DMS 273 (cell line): Measurements from ENCODE around the gene CXCR2.
"Not testable (repeated sequence)": the region's sequence is repeated elsewhere in the genome, so short reads cannot be mapped to it uniquely, and the experiment has no call there.

ENCODE experiments used
- DNase-seq: peaks from one replicate; lab custom pipeline; 2025; ENCODE audit not compliant: unreplicated experiment; lab: John Stamatoyannopoulos, UW

The CXCR2 gene

DNA sequence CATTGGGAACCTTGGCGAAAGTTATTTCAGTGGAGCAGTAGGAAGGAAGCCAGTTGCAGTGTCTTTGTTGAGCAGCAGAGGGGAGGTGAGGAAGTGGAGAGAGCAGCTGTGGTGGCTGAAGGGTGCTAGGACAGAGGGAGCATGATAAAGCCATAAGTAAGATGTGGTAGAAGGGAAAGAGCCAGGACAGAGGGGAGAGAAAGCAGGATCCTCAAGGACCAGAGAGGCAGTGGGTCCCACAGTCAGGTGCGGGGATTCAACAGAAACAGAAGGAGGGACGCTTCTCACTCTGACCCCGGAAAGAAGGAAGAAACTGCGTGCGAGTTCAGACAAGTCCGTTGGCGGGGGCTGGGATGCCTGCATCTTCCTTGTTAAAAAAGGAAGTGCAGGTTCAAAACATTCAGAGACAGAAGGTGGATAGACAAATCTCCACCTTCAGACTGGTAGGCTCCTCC lies at the start of gene CXCR2:
Gene CXCR2 (plus strand): TSS at position 403 of the 455 bp plus-strand sequence. CDS start 8,774 bp downstream, outside the sequence.
- peak; percentile 9 for DNase-seq

DNA sequence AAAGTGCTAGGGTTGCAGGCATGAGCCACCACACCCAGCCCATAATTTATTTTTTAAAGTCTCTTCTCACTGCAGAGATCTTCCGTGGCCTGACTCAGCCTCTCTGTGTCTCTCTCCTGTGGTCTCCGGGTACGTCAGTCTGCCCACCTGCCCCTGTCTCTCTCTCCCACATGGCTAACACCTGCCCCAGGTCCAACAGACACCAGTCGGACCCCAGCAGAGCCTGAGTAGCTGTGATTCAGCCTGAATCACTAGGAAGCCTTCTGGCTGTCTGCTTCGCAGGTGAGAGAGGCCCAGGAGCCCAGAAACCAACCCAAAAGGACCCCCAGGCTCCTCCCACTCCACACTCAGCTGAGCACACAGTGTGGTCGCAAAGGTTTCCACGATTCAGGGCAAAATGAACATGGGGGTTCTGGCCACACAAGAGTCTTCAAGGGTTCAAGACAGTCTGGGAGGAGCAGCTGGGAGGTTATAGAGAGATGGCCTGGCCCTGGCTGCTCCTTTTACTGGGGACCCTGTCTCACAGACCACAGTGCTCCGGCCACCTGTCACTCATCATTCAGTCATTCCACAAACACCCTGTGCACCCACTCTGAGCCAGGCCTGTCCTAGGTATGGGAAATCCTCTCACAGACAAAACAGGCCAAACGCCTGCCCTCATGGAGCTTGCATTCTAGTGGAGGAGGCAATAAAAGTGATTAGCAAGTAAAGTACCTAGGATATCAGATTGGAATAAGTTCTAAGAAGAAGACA lies 48.2 kb upstream of the CXCR2 start:
- DNase-seq: no peak

DNA sequence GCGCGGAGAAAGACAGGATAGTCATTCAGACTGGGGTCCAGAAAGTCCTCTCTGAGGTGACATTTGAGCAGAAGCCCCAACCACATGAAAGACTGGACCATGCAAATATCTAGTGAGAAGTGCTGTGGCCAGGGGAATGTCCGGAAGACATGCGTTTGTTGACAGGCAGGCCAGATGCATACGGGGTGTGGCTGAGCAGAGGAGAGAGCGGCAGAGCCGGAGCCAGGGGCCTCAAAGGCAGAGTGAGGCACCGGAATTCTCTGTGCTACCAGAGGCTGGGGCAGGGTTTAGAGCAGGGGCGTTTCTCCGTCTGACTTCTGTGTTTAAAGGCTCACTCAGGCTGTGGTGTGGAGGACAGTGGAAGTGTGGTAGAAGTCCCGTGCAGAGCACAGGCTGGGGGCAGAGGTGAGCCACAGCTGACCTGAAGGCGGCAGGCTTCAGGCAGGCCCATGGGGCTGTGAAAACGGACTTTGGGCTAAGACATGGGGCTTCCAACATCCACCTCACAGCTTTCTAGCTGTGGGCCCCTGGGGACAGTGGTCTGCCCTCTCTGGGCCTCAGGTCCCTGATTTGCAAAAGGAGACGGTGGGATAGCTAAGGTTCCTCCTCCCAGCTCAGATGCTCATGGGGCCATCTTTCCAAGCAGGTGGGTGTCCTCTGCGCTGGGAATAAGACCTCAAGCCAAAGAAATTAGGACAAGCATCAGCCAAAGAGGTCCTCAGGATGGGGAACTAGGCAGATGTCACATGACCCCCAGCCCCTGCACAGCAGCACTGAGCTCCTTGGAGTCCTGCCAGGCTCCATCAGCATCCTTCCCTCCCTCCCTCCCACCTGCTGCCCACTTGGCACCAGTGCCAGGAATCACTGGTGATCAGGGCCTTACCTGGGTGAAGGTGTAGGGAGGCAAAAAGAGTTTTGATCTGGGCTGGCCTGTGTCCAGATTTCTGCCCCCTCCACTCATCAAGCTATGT lies 45.6 kb upstream of the CXCR2 start:
- peak; percentile 38 for DNase-seq

DNA sequence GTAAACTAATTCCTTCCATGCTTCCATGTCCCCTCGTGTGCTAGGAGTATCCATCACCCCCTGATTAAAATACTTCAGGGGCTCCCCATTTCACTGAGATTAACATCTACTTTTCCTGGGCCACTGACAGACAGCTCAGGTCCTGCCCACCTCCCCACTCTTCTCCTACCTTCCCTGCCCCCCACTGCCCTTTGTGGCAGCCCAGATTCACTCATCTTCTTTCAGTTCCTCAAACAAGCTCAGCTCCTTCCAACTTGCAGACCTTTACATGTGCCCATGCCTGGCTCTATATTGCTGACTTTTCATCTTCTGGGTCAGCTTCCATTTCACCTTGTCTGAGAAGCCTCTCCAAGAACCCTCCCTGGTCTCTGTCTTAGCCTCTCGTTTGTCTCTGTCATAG lies 44.8 kb upstream of the CXCR2 start:
- no peak for DNase-seq

DNA sequence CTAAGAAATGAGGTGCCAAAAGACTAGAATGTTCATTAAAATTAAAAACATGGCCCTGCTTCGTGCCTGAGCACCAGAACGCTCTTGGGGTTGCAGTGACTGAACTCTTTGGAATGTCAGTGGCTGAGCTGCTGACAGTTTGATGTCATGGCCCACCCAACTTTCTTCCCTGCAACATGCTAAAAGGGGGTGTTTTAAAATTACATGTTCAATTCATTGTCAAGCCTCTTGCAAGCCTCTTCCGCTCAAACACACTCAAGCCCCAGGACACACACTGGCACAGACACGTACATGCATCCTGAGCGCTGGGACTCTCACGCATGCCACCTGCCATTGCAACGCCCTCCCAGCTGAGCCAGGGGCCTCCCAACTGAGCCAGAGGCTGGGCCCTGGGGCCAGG lies 44.1 kb upstream of the CXCR2 start:
- DNase-seq: no peak

DNA sequence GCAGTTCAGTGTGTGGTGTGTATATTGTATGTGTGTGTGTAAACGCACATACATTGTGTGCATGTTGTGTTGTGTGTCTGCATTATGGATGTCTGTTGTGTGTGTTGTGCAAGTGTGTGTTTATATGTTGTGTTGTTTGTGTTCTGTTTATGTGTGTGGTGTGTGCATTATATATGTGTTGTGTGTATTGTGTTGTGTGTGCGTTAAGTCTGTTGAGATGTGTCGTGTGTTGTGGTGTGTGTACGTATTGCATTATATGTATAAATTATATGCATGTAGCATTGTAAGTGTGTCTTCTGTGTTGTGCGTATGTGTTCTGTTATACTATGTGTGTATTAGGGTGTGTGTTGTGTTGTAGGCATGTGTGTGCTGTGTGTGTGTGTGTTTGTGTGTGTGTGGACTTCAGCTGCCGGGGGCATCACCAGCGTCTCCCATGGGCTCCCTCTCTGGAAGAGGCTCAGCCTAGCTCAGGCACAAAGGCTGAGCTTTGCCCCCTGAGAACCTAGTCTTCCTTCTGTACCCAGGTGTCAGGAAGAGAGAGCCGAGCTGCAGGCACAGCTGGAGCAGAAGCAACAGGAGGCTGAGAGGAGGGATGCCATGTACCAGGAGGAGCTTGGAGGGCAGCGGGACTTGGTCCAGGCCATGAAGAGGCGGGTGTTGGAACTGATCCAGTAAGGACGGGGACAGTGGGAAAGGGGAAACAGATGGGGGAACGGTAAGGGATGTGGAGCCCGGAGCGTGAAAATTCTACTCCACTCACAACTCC lies 43.1 kb upstream of the CXCR2 start:
- DNase-seq: peak; percentile 52

DNA sequence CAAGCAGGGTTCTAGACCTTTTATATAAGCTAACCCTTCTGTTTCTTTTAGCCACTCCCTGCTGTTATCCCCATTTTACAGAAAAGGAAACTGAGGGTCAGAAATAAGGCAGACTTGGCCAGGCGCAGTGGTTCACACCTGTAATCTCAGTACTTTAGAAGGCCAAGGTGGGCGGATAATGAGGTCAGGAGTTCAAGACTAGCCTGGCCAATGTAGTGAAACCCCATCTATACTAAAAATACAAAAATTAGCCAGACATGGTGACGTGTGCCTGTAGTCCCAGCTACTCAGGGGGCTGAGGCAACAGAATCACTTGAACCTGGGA lies 42.5 kb upstream of the CXCR2 start:
- DNase-seq: no peak

DNA sequence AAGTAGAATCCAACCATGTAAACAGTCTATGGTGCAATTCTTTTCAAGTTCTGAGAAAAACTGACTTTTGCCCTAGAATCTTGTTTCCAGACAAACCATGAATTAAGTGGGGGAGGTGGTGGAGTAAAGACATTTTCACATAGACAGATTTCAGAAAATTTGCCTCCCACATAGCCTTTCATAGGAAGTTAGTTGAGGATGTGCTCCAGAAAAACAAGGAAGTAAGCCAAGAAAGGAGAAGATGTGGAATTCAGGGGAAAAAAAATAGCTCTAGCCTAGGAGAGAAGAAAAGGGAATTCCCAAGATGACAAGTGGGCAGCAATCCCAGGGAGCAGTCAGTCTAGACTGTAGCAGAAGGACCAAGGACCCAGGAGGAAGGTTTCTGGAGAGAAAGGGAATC lies 39.4 kb upstream of the CXCR2 start:
- DNase-seq: no peak

DNA sequence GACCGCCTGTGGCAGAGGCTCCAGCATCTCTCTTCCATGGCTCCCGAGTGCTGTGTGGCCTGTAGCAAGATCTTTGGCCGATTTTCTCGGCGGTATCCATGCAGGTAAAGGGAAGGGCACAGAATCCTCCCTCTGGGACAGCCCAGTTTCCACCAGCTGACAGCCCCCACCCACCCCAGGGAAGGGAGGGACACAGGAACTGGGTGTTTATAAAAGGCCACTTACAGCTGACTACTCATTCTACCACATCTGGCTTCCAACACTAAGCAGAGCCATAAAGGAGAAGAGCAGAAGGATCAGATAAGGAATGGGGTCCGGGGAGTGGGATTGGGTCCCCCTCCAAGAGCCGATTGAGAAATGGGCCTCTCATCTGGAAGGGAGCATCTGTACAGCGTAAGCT lies 36.6 kb upstream of the CXCR2 start:
- no peak for DNase-seq

DNA sequence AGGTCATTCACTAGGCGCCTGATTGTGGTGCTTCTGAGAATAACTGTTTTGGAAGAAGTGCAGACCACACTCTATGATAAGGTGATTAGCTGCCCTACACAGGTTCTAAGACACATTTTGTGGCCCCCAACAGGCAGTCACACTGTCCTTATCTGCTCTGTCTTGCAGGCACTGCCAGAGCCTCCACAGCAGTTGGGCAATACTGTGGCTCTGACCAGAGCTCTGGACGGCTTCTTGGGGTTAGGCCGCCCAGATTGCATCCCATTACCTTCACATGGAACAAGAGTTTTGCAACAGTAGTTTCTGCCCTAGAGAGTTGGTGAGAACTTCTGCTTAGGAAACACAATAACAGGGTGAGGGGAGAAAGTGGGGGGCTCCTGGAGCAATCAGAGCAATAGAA lies 34.1 kb upstream of the CXCR2 start:
- no peak for DNase-seq

DNA sequence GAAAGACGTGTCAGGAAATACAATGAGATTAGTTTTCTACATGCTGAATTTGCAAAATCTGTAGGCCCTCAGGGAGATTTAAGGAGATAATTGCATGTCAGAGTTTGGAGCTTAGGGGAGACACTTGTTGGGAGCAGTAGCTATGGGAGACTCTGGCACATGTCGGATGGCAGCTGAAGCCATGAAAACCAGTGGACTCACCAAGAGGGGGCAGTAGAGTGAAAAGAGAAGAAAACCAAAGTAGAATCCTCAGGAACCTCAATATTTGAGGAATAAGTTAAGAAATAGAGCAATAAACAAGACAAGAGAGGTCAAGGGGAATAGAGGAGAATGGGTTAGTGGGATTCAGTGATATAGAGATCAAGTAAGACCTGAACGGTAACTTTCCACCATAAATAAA lies 31.9 kb upstream of the CXCR2 start:
- DNase-seq: no peak

DNA sequence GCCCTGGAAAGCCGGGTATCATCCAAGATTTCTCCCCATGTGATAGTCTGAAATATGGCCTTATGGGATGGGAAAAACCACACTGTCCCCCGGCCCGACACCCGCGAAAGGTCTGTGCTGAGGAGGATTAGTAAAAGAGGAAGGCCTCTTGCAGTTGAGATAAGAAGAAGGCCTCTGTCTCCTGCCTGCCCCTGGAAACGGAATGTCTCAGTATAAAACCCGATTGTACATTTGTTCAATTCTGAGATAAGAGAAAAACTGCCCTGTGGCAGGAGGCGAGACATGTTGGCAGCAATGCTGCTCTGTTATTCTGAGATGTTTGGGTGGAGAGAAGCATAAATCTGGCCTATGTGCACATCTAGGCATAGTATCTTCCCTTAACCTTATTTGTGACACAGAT lies 30.0 kb upstream of the CXCR2 start:
- no peak for DNase-seq

DNA sequence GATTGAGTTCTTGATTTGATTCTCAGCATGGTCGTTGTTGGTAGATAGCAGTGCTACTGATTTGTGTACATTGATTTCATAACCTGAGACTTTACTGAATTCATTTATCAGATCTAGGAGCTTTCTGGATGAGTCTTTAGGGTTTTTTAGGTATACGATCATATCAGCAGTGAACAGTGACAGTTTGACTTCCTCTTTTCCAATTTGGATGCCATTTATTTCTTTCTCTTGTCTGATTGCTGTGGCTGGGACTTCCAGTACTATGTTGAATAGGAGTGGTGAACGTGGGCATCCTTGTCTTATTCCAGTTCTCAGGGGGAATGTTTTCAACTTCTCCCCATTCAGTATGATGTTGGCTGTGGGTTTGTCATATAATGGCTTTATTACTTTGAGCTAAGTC lies 27.9 kb upstream of the CXCR2 start:
- no peak for DNase-seq

DNA sequence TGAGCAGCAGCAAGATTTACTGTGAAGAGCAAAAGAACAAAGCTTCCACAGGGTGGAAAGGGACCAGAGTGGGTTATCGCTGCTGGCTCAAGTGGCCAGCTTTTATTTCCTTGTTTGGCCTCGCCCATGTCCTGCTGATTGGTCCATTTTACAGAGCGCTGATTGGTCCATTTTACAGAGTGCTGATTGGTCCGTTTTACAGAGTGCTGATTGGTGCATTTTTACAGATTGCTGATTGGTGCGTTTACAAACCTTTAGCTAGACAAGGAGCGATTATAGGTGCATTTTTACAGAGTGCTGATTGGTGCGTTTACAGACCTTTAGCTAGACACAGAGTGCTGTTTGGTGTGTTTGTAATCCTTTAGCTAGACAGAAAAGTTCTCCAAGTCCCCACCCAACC lies 17.0 kb upstream of the CXCR2 start:
- DNase-seq: not testable (repeated sequence)

DNA sequence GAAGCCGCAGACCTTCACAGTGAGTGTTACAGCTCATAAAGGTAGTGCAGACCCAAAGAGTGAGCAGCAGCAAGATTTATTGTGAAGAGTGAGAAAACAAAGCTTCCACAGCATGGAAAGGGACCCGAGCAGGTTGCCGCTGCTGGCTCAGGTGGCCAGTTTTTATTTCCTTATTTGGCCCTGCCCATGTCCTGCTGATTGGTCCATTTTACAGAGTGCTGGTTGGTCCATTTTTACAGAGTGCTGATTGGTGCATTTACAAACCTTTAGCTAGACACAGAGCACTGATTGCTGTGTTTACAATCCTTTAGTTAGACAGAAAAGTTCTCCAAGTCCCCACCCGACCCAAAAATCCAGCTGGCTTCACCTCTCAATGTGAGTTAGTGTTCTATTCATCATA lies 4.0 kb upstream of the CXCR2 start:
- not testable (repeated sequence) for DNase-seq

DNA sequence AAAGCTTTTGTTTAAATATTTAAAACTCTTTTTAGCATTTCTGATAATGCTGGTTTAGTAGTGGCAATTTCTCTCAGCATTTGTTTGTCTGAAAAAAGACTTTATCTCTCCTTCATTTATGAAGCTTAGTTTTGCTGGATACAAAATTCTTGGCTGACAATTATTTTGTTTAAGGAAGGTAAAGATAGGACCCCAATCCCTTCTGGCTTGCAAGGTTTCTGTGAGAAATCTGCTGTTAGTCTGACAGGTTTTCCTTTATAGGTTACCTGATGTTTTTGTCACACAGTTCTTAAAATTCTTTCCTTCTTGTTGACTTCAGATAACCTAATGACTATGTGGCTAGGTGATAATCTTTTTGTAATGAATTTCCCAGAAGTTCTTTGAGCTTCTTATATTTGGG lies 3.5 kb upstream of the CXCR2 start:
- not testable (repeated sequence) for DNase-seq

DNA sequence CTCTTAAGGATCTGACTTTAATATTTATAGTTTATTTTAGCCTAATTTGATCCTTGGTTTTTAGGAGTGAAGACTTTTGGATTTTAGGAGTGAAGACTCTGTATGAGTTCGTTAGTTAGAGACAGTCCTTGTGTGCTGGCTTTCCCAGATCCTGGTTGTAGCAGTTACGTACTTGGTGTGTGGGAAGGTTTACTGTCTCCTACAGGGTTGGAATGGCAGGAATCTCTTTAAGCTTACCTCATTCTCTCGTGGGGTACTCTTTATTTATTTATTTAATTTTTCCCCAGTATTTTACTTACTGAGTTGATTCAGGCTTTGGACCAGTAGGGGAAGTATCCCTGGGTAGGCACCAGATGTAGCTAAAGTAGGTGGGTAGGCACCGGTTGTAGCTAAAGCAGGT lies 1.8 kb upstream of the CXCR2 start:
- DNase-seq: no peak

DNA sequence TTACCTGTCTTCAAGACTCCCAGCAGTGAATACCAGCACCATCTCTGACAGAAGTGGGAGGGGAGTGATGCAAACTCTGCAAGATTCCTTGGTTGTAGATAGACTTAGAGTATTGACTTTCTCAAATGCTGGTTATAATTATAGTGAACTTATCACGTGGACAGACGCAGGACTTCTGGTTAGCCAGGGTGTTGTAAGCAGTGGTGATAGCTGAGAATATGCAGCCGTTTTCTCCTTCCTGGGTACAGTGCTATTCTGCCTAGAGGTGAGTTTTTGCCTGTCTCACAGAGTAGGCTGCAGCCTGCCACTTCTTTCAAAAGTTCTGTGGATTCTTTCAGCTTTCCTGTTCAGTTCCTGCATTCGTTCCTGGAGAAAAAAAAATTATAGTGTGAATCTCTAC lies 733 bp upstream of the CXCR2 start:
- no peak for DNase-seq

DNA sequence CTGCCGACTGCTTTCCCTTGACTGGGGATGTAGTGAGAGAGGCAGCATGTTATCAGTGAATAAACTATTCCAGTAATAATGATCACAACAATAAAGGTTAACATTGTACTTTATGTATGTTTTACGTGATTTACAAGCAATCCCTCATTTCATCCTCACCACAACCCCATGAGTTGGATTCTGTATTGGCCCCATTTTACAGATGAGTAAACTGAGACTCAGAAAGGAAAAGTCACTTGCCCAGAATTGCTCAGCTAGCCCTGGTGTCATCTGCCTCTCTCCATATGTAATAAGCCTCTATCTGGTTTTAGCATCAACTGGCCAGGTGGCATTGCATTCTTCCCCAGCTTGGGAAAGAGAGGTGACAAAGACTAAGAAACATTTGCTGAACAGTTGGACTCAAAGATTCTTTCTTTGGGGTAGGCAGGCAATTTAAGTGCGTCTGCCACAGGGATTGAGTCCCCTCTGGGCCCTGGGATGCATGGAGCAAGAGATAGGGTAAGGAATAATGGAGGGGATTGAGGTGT lies 2.2 kb downstream of the CXCR2 start:
- DNase-seq: no peak

DNA sequence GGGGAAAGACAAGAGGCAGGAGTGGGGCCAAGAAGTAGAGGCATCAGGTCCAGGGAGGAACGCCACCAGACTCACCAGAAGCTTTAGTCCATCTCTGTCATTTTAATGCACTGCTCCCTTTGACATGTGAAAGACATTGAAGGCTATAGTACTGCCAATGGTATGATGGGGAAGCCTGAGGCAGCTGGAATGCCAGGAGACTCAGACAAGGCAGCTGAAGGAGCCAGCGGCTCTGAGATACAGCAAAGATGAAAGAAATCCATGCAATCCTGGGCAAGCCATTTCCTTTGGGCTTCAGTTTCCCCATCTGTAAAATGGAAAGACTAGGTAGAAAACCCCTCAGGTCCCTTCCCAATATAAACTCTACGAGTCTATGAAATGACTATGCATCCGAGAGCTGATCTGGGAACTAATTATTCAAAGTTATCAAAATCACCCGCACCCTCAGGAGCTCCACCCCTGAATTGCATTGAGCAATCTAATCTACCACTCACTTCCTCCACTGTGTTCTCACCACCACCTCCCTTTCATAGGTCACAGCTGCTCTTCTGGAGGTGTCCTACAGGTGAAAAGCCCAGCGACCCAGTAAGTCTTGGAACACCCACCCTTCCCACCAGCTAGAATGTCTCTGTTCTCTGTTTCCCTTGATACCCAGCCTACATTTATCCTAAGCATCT lies 3.1 kb downstream of the CXCR2 start:
- DNase-seq: no peak
